ENCODE measurements around the gene ENTPD3.

DNA sequence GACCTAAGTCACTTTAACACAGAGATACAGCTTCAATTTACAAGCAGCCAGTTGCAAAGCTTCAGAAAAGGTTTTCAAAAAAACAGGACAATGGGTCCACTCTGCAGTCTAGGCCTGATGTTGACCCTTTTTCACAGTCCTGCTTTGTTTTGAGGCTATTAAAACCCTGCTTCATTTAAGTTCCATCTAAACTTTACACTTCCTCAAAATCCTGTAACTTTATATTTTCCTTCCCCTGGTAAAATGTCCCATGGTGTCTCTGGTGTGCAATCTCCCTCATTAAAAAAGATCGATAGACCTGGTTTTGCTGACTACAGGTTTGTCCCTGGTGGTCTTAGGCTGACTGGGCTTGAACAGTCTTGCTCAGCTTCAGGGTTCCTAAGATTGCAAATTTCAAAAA lies 65.1 kb downstream of the ENTPD3 start:
- TF ChIP-seq POLR2A (IDR thresholded peaks at IDR 0.05), result no peak
- TF ChIP-seq, protein P1, sequence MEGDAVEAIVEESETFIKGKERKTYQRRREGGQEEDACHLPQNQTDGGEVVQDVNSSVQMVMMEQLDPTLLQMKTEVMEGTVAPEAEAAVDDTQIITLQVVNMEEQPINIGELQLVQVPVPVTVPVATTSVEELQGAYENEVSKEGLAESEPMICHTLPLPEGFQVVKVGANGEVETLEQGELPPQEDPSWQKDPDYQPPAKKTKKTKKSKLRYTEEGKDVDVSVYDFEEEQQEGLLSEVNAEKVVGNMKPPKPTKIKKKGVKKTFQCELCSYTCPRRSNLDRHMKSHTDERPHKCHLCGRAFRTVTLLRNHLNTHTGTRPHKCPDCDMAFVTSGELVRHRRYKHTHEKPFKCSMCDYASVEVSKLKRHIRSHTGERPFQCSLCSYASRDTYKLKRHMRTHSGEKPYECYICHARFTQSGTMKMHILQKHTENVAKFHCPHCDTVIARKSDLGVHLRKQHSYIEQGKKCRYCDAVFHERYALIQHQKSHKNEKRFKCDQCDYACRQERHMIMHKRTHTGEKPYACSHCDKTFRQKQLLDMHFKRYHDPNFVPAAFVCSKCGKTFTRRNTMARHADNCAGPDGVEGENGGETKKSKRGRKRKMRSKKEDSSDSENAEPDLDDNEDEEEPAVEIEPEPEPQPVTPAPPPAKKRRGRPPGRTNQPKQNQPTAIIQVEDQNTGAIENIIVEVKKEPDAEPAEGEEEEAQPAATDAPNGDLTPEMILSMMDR (IDR thresholded peaks at IDR 0.05), result no peak
- TF ChIP-seq EP300 (IDR thresholded peaks at IDR 0.05), result no peak
- TF ChIP-seq POLR2AphosphoS5 (IDR thresholded peaks at IDR 0.05), result no peak
